Psoas muscle (tissue), 8 donors: ENCODE data around the gene TNS2. TPM values are rescaled to one million over a fixed set of nuclear protein-coding genes. Genes with fewer than 3 reads are reported as not detected.

ENCODE experiments used
- ATAC-seq, 4 donors: fragments of 200-7000 bp; cut with Tn5 transposase; one replicate each; pipeline ENCODE4 v1.9.1; 2020; ENCODE audit warnings: moderate library complexity in 3 of 4, mild to moderate bottlenecking in 2 of 4
- DNase-seq, 2 donors: peaks; one replicate each; pipeline ENCODE4 v3.0.0-alpha.2; 2020
- H3K27ac ChIP-seq: fragments of 200-600 bp; one replicate; pipeline ENCODE4 v1.8.0; 2022
- H3K27me3 ChIP-seq, 3 donors: fragments of 200-600 bp in 1 of 3; one replicate each; pipeline versions ENCODE4 v1.6.1 to v1.8.0; 2013 to 2022; ENCODE audit warnings: low read length in 2 of 3, mild to moderate bottlenecking in 2 of 3, moderate library complexity in 1 of 3; ENCODE audit not compliant: insufficient read depth in 3 of 3
- H3K36me3 ChIP-seq, 2 donors: fragments of 200-600 bp in 1 of 2; one replicate each; pipeline versions ENCODE4 v1.6.1 to v1.8.0; 2013 to 2022; ENCODE audit warnings: low read depth in 1 of 2, mild to moderate bottlenecking in 1 of 2, moderate library complexity in 1 of 2; ENCODE audit not compliant: insufficient read depth in 1 of 2
- H3K4me1 ChIP-seq: fragments of 200-600 bp; one replicate; pipeline ENCODE4 v1.8.0; 2022
- H3K4me3 ChIP-seq: fragments of 200-600 bp; one replicate; pipeline ENCODE4 v1.8.0; 2022; ENCODE audit warnings: mild to moderate bottlenecking
- H3K9me3 ChIP-seq: fragments of 200-600 bp; one replicate; pipeline ENCODE4 v1.8.0; 2022
- WGBS, 3 donors: extraction: QIAGEN DNeasy Blood & Tissue Kit; methylation state at CpG; one replicate each; pipeline versions ENCODE4 v1.1.6 to v1.1.7; 2013; 5-methylcytosine and 5-hydroxymethylcytosine counted together
- intact Hi-C, 2 donors: fragments of 100-400 bp; cut with DNase I; formaldehyde crosslinking; loops; one replicate each; pipeline versions ENCODE4 v1.11.0 to v1.14.2; 2022
- polyA plus RNA-seq, 3 donors: library from polyadenylated mRNA; stranded (reverse); fragments of 200-250 nt; gene quantifications; one replicate each; pipeline ENCODE4 v1.2.3, GENCODE V29; 2013
- total RNA-seq, 4 donors: library from RNA; stranded (reverse); fragmentation: NEBNext Ultra II Directional in 2 of 4; extraction: Animal tissue kit (Norgen Biotek cat#: 25700) in 2 of 4; gene quantifications; one replicate each; pipeline versions ENCODE4 v1.2.1 to v1.2.4, GENCODE V29; 2021 to 2023
- TF ChIP-seq, protein P1 (sequence below): fragments of 200-600 bp; IDR thresholded peaks from one replicate; pipeline ENCODE4 v1.8.0; 2022; ENCODE audit warnings: antibody characterized with exemption
- donor health status: healthy with polysubstance abuse.
- donor health status: DM: no; HTN: no; CAD: no; lungs with moderate emphysema.
- donor health status: Bipolar disorder and iron deficiency.
- donor health status: healthy.
- donor health status: DM: yes; HTN: yes; CAD: no.
- donor health status: DM: no; HTN: no; CAD: no.
- donor health status: DM: no; HTN: no; CAD: no.
- donor health status: DM: yes; HTN: yes; CAD: no.

Gene TNS2
- total and polyA plus RNA-seq, 7 donors = 37.7 to 132 (median 48.9) TPM

DNA sequence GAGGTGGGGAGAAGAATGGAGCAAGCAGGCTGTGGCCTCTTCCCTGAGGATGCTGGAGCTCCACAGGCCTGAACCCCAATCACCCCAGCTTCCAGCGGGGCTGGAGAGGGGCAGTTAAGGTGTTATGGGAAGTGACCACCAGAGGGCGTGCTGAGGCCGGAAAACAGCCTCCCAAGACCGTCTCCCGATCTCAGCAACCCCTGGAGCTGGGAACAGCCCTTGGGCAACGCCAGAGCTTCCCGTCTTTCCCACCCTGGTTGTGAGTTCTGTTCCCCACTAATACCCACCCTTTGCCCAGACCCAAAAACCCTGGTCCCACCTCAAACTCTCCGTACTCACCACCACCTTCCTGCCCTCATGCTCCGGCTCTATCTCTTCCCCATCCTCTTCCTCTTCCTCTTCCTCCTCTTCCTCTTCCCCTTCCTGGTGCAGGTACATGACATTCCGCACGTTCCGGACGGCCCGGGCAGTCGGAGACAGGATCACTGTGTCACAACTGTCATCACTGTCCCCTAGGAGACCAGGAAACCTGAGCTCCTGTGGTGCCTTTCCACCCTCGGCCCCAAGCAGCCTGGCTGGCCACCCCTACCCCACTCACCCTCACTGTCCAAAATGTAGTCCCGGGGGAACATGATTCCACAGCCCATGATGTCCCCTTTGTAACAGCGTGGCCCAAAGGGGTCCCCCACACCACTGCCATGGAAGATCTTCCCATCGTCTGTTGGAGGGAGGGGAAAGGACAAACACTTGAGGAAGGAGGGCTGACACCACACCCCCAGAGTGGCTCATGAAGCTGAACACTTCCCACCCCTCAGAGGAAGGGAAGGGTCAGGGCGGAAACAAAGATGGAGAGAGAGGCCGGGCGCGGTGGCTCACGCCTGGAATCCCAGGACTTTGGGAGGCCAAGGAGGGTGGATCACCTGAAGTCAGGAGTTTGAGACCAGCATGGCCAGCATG, 16.4 kb downstream of the TNS2 start:
- WGBS, 3 donors = 32 to 34% (median 33%) methylated on average over 24 of the region's 24 CpGs
- H3K36me3 ChIP-seq = peaks cover 0 to 64% of the 10 kb centered on the region in 2 donors
- H3K4me3 ChIP-seq = peak overlapping the region; percentile 22
- ATAC-seq (peak; percentile 64 to 76 (median 72)), DNase-seq (peak; percentile 82 to 93)
- TF ChIP-seq, protein P1, sequence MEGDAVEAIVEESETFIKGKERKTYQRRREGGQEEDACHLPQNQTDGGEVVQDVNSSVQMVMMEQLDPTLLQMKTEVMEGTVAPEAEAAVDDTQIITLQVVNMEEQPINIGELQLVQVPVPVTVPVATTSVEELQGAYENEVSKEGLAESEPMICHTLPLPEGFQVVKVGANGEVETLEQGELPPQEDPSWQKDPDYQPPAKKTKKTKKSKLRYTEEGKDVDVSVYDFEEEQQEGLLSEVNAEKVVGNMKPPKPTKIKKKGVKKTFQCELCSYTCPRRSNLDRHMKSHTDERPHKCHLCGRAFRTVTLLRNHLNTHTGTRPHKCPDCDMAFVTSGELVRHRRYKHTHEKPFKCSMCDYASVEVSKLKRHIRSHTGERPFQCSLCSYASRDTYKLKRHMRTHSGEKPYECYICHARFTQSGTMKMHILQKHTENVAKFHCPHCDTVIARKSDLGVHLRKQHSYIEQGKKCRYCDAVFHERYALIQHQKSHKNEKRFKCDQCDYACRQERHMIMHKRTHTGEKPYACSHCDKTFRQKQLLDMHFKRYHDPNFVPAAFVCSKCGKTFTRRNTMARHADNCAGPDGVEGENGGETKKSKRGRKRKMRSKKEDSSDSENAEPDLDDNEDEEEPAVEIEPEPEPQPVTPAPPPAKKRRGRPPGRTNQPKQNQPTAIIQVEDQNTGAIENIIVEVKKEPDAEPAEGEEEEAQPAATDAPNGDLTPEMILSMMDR = peak; percentile 90
- intact Hi-C loops = loop anchor here (1.0 to 5.0 kb wide), 3 partner anchors 33 to 131 kb away; no protein-coding TSS in a partner anchor
- H3K4me1 ChIP-seq = peaks cover 20% of the 10 kb centered on the region
- peak overlapping the region; percentile 61 for H3K27ac ChIP-seq
- H3K9me3 ChIP-seq = no peaks in the 10 kb centered on the region
- no peaks in the 10 kb centered on the region for H3K27me3 ChIP-seq

DNA sequence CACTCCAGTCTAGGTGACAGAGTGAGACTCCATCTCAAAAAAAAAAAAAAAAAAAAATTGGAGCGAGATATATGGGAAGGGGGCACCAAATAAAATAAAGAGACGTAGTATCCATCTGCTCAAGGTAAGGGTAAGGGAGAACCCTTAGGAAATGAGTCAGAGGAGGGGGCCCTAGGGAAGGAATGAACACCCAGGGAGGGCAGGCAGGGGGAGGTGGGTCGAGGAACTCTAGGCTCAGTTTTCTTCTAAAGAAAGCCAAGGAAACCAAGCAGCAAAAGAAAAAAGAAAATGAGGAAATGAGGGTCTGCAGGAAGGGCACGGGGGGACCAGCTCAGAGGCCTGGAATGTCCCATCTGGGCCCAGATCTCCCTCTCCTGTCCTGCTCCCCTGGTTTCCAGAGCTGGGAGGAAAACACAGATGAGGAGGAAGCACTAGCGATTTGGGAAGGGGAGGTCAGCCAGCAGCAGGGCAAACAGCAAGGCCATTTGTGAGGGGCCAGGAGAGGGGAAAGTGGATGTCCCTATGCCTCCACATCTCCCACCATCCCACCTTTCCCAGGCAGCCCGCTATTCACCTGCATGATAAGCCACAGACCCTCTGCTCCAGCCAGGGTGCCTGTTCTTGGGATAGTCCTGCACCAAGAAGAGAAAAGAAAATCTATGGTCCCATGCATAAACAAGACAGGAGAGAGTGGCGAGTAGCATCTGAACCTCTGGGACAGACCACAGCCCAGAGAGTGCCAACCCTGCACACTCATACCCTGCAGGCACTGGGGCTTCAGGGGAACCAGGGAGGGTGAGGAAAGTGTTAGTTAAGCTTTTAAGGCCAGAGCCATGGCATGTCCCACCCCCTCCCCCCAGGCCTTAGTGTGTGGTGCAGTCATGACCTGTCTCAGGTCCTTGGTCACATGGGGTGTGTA, 17.5 kb downstream of the TNS2 start:
- H3K4me1 ChIP-seq = peaks cover 23% of the 10 kb centered on the region
- DNase-seq (no peak), ATAC-seq (no peak)
- H3K36me3 ChIP-seq = peaks cover 0 to 64% of the 10 kb centered on the region in 2 donors
- no peak overlapping the region for H3K27ac ChIP-seq
- no peaks in the 10 kb centered on the region for H3K27me3 ChIP-seq
- intact Hi-C loops = loop anchor here in 1 of 2 donors (2.0 to 5.0 kb wide), 2 partner anchors 31 to 130 kb away; no protein-coding TSS in a partner anchor
- no peak overlapping the region for H3K4me3 ChIP-seq
- 70 to 76% (median 76%) methylated on average over 7 of the region's 7 CpGs for WGBS, 3 donors
- H3K9me3 ChIP-seq = no peaks in the 10 kb centered on the region
- TF ChIP-seq, protein P1 = no peak

DNA sequence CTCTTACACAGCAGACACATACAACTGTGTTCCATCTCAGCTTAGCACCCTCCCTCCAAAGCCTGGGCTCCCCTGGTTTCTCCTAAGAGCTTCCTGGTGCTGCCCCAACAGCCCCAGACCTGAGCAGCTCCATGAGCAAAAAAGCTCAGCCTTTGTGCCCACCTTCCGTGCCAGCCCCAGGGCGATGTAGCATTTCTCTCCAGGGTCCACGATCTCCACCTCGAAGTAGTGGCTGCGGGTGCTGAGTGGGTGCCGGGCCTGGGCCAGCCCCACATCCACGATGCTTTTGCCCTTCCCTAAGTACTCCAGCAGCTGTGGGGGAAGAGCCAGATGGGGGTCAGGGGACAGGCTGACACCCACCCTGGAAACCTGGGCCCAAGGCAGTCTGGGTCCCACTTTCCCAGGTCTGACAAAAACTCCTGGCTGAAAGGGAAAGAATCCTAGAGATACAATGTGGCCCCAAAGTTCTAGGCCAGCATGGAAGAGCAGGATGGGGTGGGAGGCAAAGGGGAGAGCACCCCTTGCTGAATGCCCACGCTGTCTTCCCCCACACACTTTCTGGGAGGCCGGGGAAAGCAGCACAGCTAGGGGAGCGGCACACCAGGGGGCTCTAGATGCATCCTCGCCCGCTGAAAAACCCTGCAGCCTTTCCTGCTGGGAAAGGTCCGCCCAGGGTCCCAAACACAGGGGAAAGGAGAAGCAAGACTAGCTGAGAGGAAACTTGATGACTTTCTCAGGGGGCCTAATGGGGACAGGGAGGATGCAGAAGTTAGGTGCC, 18.3 kb downstream of the TNS2 start:
- DNase-seq (no peak), ATAC-seq (no peak)
- H3K36me3 ChIP-seq = peaks cover 0 to 61% of the 10 kb centered on the region in 2 donors

More for the DNA sequence above, 18.3 kb downstream of the TNS2 start:
- Histone ChIP-seq H3K4me1 (peaks cover 23% of the 10 kb centered on the region), H3K9me3 (no peaks in the 10 kb centered on the region), H3K27me3 (no peaks in the 10 kb centered on the region), H3K27ac (no peak overlapping the region), H3K4me3 (no peak overlapping the region)
- intact Hi-C loops = loop anchor here (1.0 to 5.0 kb wide), 3 partner anchors 31 to 129 kb away; no protein-coding TSS in a partner anchor
- TF ChIP-seq, protein P1 = no peak
- 79 to 85% (median 82%) methylated on average over 13 of the region's 13 CpGs for WGBS, 3 donors
